OCI-LY7 (cell line): Measurements from ENCODE around the gene OPCML.

Experiments
- CTCF ChIP-seq: fragments of 200-600 bp; sonication (generic); conservative IDR thresholded peaks from 2 replicates; pipeline ENCODE4 v1.5.1; 2014; ENCODE audit warnings: mild to moderate bottlenecking, antibody characterized with exemption, low read length, moderate library complexity, mixed read lengths
- EZH2phosphoT487 ChIP-seq: fragments of 200-600 bp; sonication (generic); IDR thresholded peaks from 2 replicates; pipeline ENCODE4 v1.6.1; 2018; ENCODE audit warnings: low read depth, borderline replicate concordance, mild to moderate bottlenecking, mixed run types, antibody characterized with exemption, low read length, moderate library complexity, mixed read lengths

DNA sequence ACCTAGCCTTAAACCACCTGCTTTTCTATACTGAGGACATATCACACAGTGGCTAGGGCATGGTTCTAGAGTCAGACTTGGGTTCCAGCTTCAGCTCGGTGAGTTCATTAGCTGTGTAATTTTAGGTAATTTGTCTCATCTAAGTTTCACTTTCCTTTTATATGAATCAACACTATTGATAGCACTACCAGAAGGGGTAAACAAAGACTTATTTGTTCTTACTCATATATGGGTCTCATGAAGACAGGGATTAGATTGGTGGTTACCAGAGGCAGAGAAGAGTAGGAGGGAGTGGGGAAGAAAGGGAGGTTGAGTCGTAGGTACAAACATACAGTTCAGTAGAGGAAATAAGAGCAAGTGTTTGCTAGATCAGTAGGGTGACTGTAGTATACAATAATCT, 924.7 kb downstream of the OPCML start:
- TF ChIP-seq CTCF = no peak
- no peak for TF ChIP-seq EZH2phosphoT487
